NCI-H1436 (cell line): Measurements from ENCODE around the gene PCDHGA5.
A peak's percentile ranks its signal among the peaks of the same experiment; 100 is the strongest.
"Not testable (repeated sequence)": the region's sequence is repeated elsewhere in the genome, so short reads cannot be mapped to it uniquely, and the experiment has no call there.

Experiments used
- DNase-seq: peaks from one replicate; lab custom pipeline; 2025; lab: John Stamatoyannopoulos, UW

PCDHGA5 gene

GRCh38 chr5:141363952-141364660 is at the start of gene PCDHGA5:
Gene PCDHGA5, plus strand, starts transcription at chr5:141364162. Its CDS starts 169 bp downstream, at chr5:141364331.
- DNase-seq: no peak

- DNase-seq: not testable (repeated sequence)
These were observed 47.0 kb upstream of the PCDHGA5 start for GRCh38 chr5:141316963-141317362.

- no peak for DNase-seq
These were observed 44.8 kb upstream of the PCDHGA5 start for GRCh38 chr5:141319202-141319601.

- DNase-seq: no peak
These were observed 44.3 kb upstream of the PCDHGA5 start for GRCh38 chr5:141319699-141320098.

GRCh38 chr5:141320225-141321169 is 43.5 kb upstream of the PCDHGA5 start, which contains the start of gene TAF7:
Gene TAF7, minus strand, starts transcription at chr5:141320784. Its CDS starts 740 bp downstream, at chr5:141320044.
- DNase-seq: peak; percentile 92

GRCh38 chr5:141322261-141322660 is 41.7 kb upstream of the PCDHGA5 start:
- DNase-seq: no peak

- no peak for DNase-seq
These were observed 37.7 kb upstream of the PCDHGA5 start for GRCh38 chr5:141326088-141326854.

GRCh38 chr5:141328231-141328630 is 35.7 kb upstream of the PCDHGA5 start:
- no peak for DNase-seq

GRCh38 chr5:141330299-141331080 is 33.5 kb upstream of the PCDHGA5 start, which contains the start of gene PCDHGA1:
Gene PCDHGA1, plus strand, starts transcription at chr5:141330514.
- DNase-seq: peak; percentile 16

GRCh38 chr5:141332571-141332970 is 31.4 kb upstream of the PCDHGA5 start:
- DNase-seq: not testable (repeated sequence)

- peak; percentile 14 for DNase-seq
These were observed 25.2 kb upstream of the PCDHGA5 start, which contains the start of gene PCDHGA2 for GRCh38 chr5:141338538-141339306. Gene PCDHGA2, plus strand, starts transcription at chr5:141338760.

GRCh38 chr5:141340781-141341354 is 23.1 kb upstream of the PCDHGA5 start:
- DNase-seq: not testable (repeated sequence)

- no peak for DNase-seq
These were observed 21.2 kb upstream of the PCDHGA5 start for GRCh38 chr5:141342773-141343172.

GRCh38 chr5:141343242-141343952 is 20.6 kb upstream of the PCDHGA5 start, which contains the start of gene PCDHGA3:
Gene PCDHGA3, plus strand, starts transcription at chr5:141343829. Its CDS starts 205 bp downstream, at chr5:141344034.
- no peak for DNase-seq

GRCh38 chr5:141343953-141344463 is 20.0 kb upstream of the PCDHGA5 start:
- DNase-seq: no peak

GRCh38 chr5:141345327-141345726 is 18.6 kb upstream of the PCDHGA5 start:
- DNase-seq: no peak

- not testable (repeated sequence) for DNase-seq
These were observed 17.9 kb upstream of the PCDHGA5 start for GRCh38 chr5:141346017-141346416.

- peak; percentile 39 for DNase-seq
These were observed 13.9 kb upstream of the PCDHGA5 start, which contains the start of gene PCDHGB1 for GRCh38 chr5:141349917-141350619. Gene PCDHGB1, plus strand, starts transcription at chr5:141350099. Its CDS starts 162 bp downstream, at chr5:141350261.
